ENCODE results near the gene SLC7A1.

GRCh38 chr13:29505950-29506349 is 89.5 kb downstream of the SLC7A1 start:
- no peak for TF ChIP-seq CTCF (IDR thresholded peaks at IDR 0.05; ENCODE audit: insufficient read depth, low read depth, low read length)
- no peak for TF ChIP-seq EZH2 (IDR thresholded peaks at IDR 0.05; ENCODE audit: insufficient read depth, low read length)
